GM13977 (cell line): ENCODE measurements around the gene GFI1.

Experiments used
- DNase-seq: peaks from one replicate; pipeline ENCODE4 v3.0.0; 2012; ENCODE audit warnings: low spot score
- CTCF ChIP-seq: IDR thresholded peaks from 2 replicates; pipeline ENCODE4 v1.5.1; 2012; ENCODE audit warnings: mild to moderate bottlenecking, control low read depth; ENCODE audit not compliant: insufficient read depth; ENCODE audit errors: extremely low read depth, missing control alignments
- in situ Hi-C: fragments of 300-500 bp; cut with MboI; formaldehyde crosslinking; loops from one replicate; pipeline ENCODE4 v1.12.0; 2022; ENCODE audit warnings: low sequenced_read_pairs, low pct_unique_long_range_greater_than_20kb, mixed read lengths, inconsistent platforms; ENCODE audit not compliant: unreplicated experiment

Gene GFI1

GRCh38 chr1:92502247-92502646, 15.5 kb upstream of the GFI1 start:
- TF ChIP-seq CTCF: no peak
- no peak for DNase-seq
- in situ Hi-C loops: no loop called here

- no peak for DNase-seq
- no peak for TF ChIP-seq CTCF
- in situ Hi-C loops: no loop called here
These were observed 13.8 kb upstream of the GFI1 start for GRCh38 chr1:92500552-92500951.

GRCh38 chr1:92495392-92496063, 8.8 kb upstream of the GFI1 start:
- DNase-seq: no peak
- in situ Hi-C loops: no loop called here
- no peak for TF ChIP-seq CTCF

GRCh38 chr1:92494485-92495141, 7.9 kb upstream of the GFI1 start:
- DNase-seq: no peak
- TF ChIP-seq CTCF: no peak
- in situ Hi-C loops: no loop called here

GRCh38 chr1:92493139-92493538, 6.4 kb upstream of the GFI1 start:
- in situ Hi-C loops: no loop called here
- DNase-seq: no peak
- no peak for TF ChIP-seq CTCF

- TF ChIP-seq CTCF: no peak
- DNase-seq: no peak
- in situ Hi-C loops: loop anchor here (10.0 kb wide), 1 partner anchor 106 kb away; no protein-coding TSS in a partner anchor
These were observed 2.1 kb upstream of the GFI1 start for GRCh38 chr1:92488832-92489231.
